Measurements from ENCODE around the gene HTT. TPM values are rescaled to one million over a fixed set of nuclear protein-coding genes. Genes with fewer than 3 reads are reported as not detected.

The HTT gene
- total and polyA plus RNA-seq, 2 of the 13 experiments (the other 11 are each of a cell fraction or from before 2014, with no cell fraction given), result 17.5 to 19.5 TPM

DNA sequence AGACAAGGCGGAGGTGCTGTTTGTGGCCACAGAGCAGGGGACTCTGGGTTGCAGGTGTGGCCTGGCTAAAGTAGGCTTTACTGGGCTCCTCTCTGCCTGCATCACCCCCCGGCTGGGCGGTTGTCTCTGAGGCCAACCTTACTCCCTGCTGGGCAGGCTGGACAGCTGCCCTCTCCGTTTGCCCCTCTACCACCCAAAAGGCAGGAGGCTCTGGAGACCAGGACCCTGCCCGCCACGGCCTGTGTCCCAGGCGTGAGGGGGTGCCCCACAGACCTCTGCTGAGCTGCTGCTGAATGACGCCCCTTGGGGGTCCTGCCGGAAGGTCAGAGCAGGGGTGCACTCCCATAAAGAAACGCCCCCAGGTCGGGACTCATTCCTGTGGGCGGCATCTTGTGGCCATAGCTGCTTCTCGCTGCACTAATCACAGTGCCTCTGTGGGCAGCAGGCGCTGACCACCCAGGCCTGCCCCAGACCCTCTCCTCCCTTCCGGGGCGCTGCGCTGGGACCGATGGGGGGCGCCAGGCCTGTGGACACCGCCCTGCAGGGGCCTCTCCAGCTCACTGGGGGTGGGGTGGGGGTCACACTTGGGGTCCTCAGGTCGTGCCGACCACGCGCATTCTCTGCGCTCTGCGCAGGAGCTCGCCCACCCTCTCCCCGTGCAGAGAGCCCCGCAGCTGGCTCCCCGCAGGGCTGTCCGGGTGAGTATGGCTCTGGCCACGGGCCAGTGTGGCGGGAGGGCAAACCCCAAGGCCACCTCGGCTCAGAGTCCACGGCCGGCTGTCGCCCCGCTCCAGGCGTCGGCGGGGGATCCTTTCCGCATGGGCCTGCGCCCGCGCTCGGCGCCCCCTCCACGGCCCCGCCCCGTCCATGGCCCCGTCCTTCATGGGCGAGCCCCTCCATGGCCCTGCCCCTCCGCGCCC, 1.1 kb upstream of the HTT start (continued):
- TF ChIP-seq MNT (IDR thresholded peaks at IDR 0.05) (no peak), PAX8 (CRISPR knock-in tag; IDR thresholded peaks at IDR 0.05; ENCODE audit: borderline replicate concordance) (no peak), ZFP41 (CRISPR knock-in tag; IDR thresholded peaks at IDR 0.05; ENCODE audit: borderline replicate concordance) (no peak), ZNF749 (CRISPR knock-in tag; IDR thresholded peaks at IDR 0.05; ENCODE audit: borderline replicate concordance) (0 out of 2 replicates have a peak, but pooled peaks have one; percentile 42), SAP130 (CRISPR knock-in tag; IDR thresholded peaks at IDR 0.05; ENCODE audit: low read depth) (peak; percentile 69), BRD4 (CRISPR knock-in tag; IDR thresholded peaks at IDR 0.05) (peak; percentile 70; the same call in 1 of the 2 replicates), REXO4 (CRISPR knock-in tag; IDR thresholded peaks at IDR 0.05; ENCODE audit: borderline replicate concordance) (no peak), ZNF460 (CRISPR knock-in tag; IDR thresholded peaks at IDR 0.05; ENCODE audit: borderline replicate concordance) (no peak), ZNF468 (CRISPR knock-in tag; IDR thresholded peaks at IDR 0.05) (no peak), ZSCAN21 (CRISPR knock-in tag; IDR thresholded peaks at IDR 0.05; ENCODE audit: borderline replicate concordance) (no peak), KDM2A (CRISPR knock-in tag; IDR thresholded peaks at IDR 0.05; ENCODE audit: borderline replicate concordance, low read depth) (peak; percentile 47; the same call in 1 of the 2 replicates), PHF21A (CRISPR knock-in tag; IDR thresholded peaks at IDR 0.05) (0 out of 2 replicates have a peak, but pooled peaks have one; percentile 21), TP53 (CRISPR knock-in tag; conservative IDR thresholded peaks at IDR 0.05) (no peak), XRCC5 (optimal IDR thresholded peaks at IDR 0.05; ENCODE audit: low read length) (no peak), ZNF224 (CRISPR knock-in tag; IDR thresholded peaks at IDR 0.05) (no peak), ATRX (CRISPR knock-in tag; IDR thresholded peaks at IDR 0.05; ENCODE audit: borderline replicate concordance) (no peak), ZNF296 (CRISPR knock-in tag; conservative IDR thresholded peaks at IDR 0.05) (no peak)
- TF ChIP-seq, protein P1, sequence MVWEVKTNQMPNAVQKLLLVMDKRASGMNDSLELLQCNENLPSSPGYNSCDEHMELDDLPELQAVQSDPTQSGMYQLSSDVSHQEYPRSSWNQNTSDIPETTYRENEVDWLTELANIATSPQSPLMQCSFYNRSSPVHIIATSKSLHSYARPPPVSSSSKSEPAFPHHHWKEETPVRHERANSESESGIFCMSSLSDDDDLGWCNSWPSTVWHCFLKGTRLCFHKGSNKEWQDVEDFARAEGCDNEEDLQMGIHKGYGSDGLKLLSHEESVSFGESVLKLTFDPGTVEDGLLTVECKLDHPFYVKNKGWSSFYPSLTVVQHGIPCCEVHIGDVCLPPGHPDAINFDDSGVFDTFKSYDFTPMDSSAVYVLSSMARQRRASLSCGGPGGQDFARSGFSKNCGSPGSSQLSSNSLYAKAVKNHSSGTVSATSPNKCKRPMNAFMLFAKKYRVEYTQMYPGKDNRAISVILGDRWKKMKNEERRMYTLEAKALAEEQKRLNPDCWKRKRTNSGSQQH (CRISPR knock-in tag; IDR thresholded peaks at IDR 0.05; ENCODE audit: low read depth), result 0 out of 2 replicates have a peak, but pooled peaks have one; percentile 19
- TF ChIP-seq, protein P2, sequence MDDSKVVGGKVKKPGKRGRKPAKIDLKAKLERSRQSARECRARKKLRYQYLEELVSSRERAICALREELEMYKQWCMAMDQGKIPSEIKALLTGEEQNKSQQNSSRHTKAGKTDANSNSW (CRISPR knock-in tag; IDR thresholded peaks at IDR 0.05; ENCODE audit: borderline replicate concordance), result no peak
- TF ChIP-seq, protein P3, sequence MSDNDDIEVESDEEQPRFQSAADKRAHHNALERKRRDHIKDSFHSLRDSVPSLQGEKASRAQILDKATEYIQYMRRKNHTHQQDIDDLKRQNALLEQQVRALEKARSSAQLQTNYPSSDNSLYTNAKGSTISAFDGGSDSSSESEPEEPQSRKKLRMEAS (IDR thresholded peaks at IDR 0.05), result peak; percentile 77
- TF ChIP-seq, protein P4, sequence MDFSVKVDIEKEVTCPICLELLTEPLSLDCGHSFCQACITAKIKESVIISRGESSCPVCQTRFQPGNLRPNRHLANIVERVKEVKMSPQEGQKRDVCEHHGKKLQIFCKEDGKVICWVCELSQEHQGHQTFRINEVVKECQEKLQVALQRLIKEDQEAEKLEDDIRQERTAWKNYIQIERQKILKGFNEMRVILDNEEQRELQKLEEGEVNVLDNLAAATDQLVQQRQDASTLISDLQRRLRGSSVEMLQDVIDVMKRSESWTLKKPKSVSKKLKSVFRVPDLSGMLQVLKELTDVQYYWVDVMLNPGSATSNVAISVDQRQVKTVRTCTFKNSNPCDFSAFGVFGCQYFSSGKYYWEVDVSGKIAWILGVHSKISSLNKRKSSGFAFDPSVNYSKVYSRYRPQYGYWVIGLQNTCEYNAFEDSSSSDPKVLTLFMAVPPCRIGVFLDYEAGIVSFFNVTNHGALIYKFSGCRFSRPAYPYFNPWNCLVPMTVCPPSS (IDR thresholded peaks at IDR 0.05), result no peak
- TF ChIP-seq, protein P5, sequence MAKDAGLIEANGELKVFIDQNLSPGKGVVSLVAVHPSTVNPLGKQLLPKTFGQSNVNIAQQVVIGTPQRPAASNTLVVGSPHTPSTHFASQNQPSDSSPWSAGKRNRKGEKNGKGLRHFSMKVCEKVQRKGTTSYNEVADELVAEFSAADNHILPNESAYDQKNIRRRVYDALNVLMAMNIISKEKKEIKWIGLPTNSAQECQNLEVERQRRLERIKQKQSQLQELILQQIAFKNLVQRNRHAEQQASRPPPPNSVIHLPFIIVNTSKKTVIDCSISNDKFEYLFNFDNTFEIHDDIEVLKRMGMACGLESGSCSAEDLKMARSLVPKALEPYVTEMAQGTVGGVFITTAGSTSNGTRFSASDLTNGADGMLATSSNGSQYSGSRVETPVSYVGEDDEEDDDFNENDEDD (CRISPR knock-in tag; IDR thresholded peaks at IDR 0.05; ENCODE audit: borderline replicate concordance), result peak; percentile 80; the same call in 1 of the 2 replicates
- TF ChIP-seq, protein P6, sequence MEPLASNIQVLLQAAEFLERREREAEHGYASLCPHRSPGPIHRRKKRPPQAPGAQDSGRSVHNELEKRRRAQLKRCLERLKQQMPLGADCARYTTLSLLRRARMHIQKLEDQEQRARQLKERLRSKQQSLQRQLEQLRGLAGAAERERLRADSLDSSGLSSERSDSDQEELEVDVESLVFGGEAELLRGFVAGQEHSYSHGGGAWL (CRISPR knock-in tag; IDR thresholded peaks at IDR 0.05), result no peak

All from HepG2 (cell line).